CD4-positive, alpha-beta T cell treated with Interleukin-4 for 1 hour (primary cell): ENCODE measurements around the gene GPS1.

Experiments used
- DNase-seq, 2 donors: peaks; one replicate each; pipeline ENCODE4 v3.0.0-alpha.2; 2020 to 2022

GPS1 gene

GRCh38 chr17:82080789-82081464 is 29.2 kb downstream of the GPS1 start:
- DNase-seq: no peak

GRCh38 chr17:82081546-82081945 is 29.8 kb downstream of the GPS1 start:
- no peak for DNase-seq

- no peak for DNase-seq
Measured at GRCh38 chr17:82081966-82082365, 30.3 kb downstream of the GPS1 start.

- no peak for DNase-seq
Measured at GRCh38 chr17:82082456-82082855, 30.8 kb downstream of the GPS1 start.

GRCh38 chr17:82083009-82083408 is 31.3 kb downstream of the GPS1 start:
- no peak for DNase-seq

GRCh38 chr17:82083533-82084359 is 32.0 kb downstream of the GPS1 start:
- DNase-seq: no peak

- DNase-seq: no peak
Measured at GRCh38 chr17:82084373-82085030, 32.8 kb downstream of the GPS1 start.

- DNase-seq: no peak
Measured at GRCh38 chr17:82085031-82085861, 33.5 kb downstream of the GPS1 start.

GRCh38 chr17:82085931-82086764 is 34.5 kb downstream of the GPS1 start:
- DNase-seq: no peak

- no peak for DNase-seq
Measured at GRCh38 chr17:82086941-82087906, 35.5 kb downstream of the GPS1 start.

- no peak for DNase-seq
Measured at GRCh38 chr17:82087961-82088837, 36.5 kb downstream of the GPS1 start.

- no peak for DNase-seq
Measured at GRCh38 chr17:82088838-82089722, 37.4 kb downstream of the GPS1 start.

GRCh38 chr17:82089723-82090548 is 38.2 kb downstream of the GPS1 start:
- no peak for DNase-seq

GRCh38 chr17:82090549-82091263 is 39.0 kb downstream of the GPS1 start:
- DNase-seq: no peak

GRCh38 chr17:82091264-82092066 is 39.8 kb downstream of the GPS1 start:
- no peak for DNase-seq

GRCh38 chr17:82092094-82092586 is 40.4 kb downstream of the GPS1 start:
- DNase-seq: no peak
